IgD-negative memory B cell (primary cell): ENCODE data around the gene PSPN. TPM values are rescaled to one million over a fixed set of nuclear protein-coding genes. Genes with fewer than 3 reads are reported as not detected.
"Not testable (repeated sequence)": the region's sequence is repeated elsewhere in the genome, so short reads cannot be mapped to it uniquely, and the experiment has no call there.

Experiments used
- H3K27ac Mint-ChIP-seq, 3 donors: one replicate each; pipeline ENCODE4 v1.8.0; 2020 to 2022; ENCODE audit warnings: mild to moderate bottlenecking in 3 of 3, mixed read lengths in 3 of 3, moderate library complexity in 1 of 3
- H3K27me3 Mint-ChIP-seq: one replicate; pipeline ENCODE4 v1.8.0; 2021; ENCODE audit warnings: mixed read lengths
- H3K36me3 Mint-ChIP-seq: one replicate; pipeline ENCODE4 v1.8.0; 2020; ENCODE audit warnings: mild to moderate bottlenecking, mixed read lengths
- H3K4me1 Mint-ChIP-seq, 3 donors: one replicate each; pipeline ENCODE4 v1.8.0; 2020 to 2022; ENCODE audit warnings: mixed read lengths in 3 of 3, mild to moderate bottlenecking in 1 of 3
- H3K4me3 Mint-ChIP-seq, 4 donors: one replicate each; pipeline ENCODE4 v1.8.0; 2020 to 2022; ENCODE audit warnings: mild to moderate bottlenecking in 4 of 4, mixed read lengths in 4 of 4, moderate library complexity in 3 of 4
- H3K9me3 Mint-ChIP-seq, 3 donors: one replicate each; pipeline ENCODE4 v1.8.0; 2020 to 2021; ENCODE audit warnings: mixed read lengths in 3 of 3, mild to moderate bottlenecking in 1 of 3
- polyA plus RNA-seq: library from polyadenylated mRNA; unstranded; fragments of 300-500 nt; fragmentation: Illumina TruSeq; gene quantifications from one replicate; pipeline ENCODE4 v1.2.3, GENCODE V29; 2021

The PSPN gene
- polyA plus RNA-seq, 1 donor from 2014 or later = 0.65 TPM

GRCh38 chr19:6413721-6414643, 38.2 kb upstream of the PSPN start:
- H3K9me3 Mint-ChIP-seq = no peaks in the 10 kb centered on the region

GRCh38 chr19:6413291-6413690, 37.6 kb upstream of the PSPN start:
- Mint-ChIP-seq H3K4me1 (no peaks in the 10 kb centered on the region), H3K27ac (no peak overlapping the region), H3K4me3 (no peak overlapping the region), H3K9me3 (no peaks in the 10 kb centered on the region), H3K27me3 (no peaks in the 10 kb centered on the region), H3K36me3 (no peaks in the 10 kb centered on the region)

More at GRCh38 chr19:6413721-6414643, 38.2 kb upstream of the PSPN start:
- H3K4me1 Mint-ChIP-seq = no peaks in the 10 kb centered on the region
- peak overlapping the region in 1 of 3 donors; percentile 12 for H3K27ac Mint-ChIP-seq
- no peak overlapping the region for H3K4me3 Mint-ChIP-seq
- H3K36me3 Mint-ChIP-seq = no peaks in the 10 kb centered on the region
- no peaks in the 10 kb centered on the region for H3K27me3 Mint-ChIP-seq

GRCh38 chr19:6412447-6413091, 36.8 kb upstream of the PSPN start:
- Mint-ChIP-seq H3K27ac (no peak overlapping the region), H3K36me3 (no peaks in the 10 kb centered on the region), H3K9me3 (no peaks in the 10 kb centered on the region), H3K4me1 (no peaks in the 10 kb centered on the region), H3K27me3 (no peaks in the 10 kb centered on the region), H3K4me3 (no peak overlapping the region)

DNA sequence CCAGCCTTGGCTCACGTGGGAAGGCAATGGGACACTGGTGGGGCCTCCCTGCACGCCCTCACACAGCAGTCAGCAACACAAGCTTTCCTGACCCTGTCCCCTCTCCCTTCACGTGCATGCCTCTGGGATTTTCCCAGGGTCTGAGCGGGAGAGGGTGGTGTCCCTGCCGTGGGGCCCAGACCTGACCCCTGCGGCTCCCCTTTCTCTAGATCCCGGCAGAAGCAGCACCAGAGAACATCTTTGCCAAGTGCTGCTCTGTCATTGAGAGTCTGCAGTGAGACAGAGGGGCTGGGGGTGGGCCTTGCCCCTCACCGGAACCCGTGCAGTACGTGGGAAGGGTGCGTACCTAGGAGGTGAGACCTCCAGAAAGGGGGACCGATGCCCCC, 36.3 kb upstream of the PSPN start:
- Mint-ChIP-seq H3K9me3 (no peaks in the 10 kb centered on the region), H3K27ac (no peak overlapping the region)

GRCh38 chr19:6409346-6409745, 33.6 kb upstream of the PSPN start:
- Mint-ChIP-seq H3K9me3 (no peaks in the 10 kb centered on the region), H3K4me1 (no peaks in the 10 kb centered on the region), H3K27ac (no peak overlapping the region), H3K36me3 (no peaks in the 10 kb centered on the region), H3K27me3 (no peaks in the 10 kb centered on the region), H3K4me3 (no peak overlapping the region)

More for the DNA sequence above, 36.3 kb upstream of the PSPN start:
- H3K27me3 Mint-ChIP-seq = no peaks in the 10 kb centered on the region
- H3K36me3 Mint-ChIP-seq = no peaks in the 10 kb centered on the region
- no peak overlapping the region for H3K4me3 Mint-ChIP-seq
- H3K4me1 Mint-ChIP-seq = no peaks in the 10 kb centered on the region

- Mint-ChIP-seq H3K27me3 (no peaks in the 10 kb centered on the region), H3K9me3 (no peaks in the 10 kb centered on the region), H3K36me3 (no peaks in the 10 kb centered on the region), H3K27ac (no peak overlapping the region), H3K4me3 (no peak overlapping the region), H3K4me1 (peaks cover 0 to 6% (median 2%) of the 10 kb centered on the region in 3 donors)
These were observed 30.7 kb upstream of the PSPN start for GRCh38 chr19:6406401-6406800.

GRCh38 chr19:6402837-6403608, 27.3 kb upstream of the PSPN start:
- H3K9me3 Mint-ChIP-seq = no peaks in the 10 kb centered on the region
- H3K4me1 Mint-ChIP-seq = peaks cover 0 to 6% (median 2%) of the 10 kb centered on the region in 3 donors
- H3K27me3 Mint-ChIP-seq = peaks cover 2% of the 10 kb centered on the region
- H3K36me3 Mint-ChIP-seq = no peaks in the 10 kb centered on the region
- no peak overlapping the region for H3K27ac Mint-ChIP-seq
- H3K4me3 Mint-ChIP-seq = no peak overlapping the region

- H3K27ac Mint-ChIP-seq = no peak overlapping the region
- no peaks in the 10 kb centered on the region for H3K9me3 Mint-ChIP-seq
- peaks cover 2% of the 10 kb centered on the region for H3K27me3 Mint-ChIP-seq
- H3K36me3 Mint-ChIP-seq = no peaks in the 10 kb centered on the region
- H3K4me1 Mint-ChIP-seq = peaks cover 0 to 6% (median 2%) of the 10 kb centered on the region in 3 donors
- H3K4me3 Mint-ChIP-seq = no peak overlapping the region
These were observed 26.3 kb upstream of the PSPN start for GRCh38 chr19:6402058-6402457.

GRCh38 chr19:6400062-6400944, 24.6 kb upstream of the PSPN start:
- Mint-ChIP-seq H3K27ac (peak overlapping the region in 1 of 3 donors; percentile 21), H3K4me3 (peak overlapping the region in 1 of 4 donors; percentile 72)
- not testable (repeated sequence) for H3K27me3 Mint-ChIP-seq, H3K36me3 Mint-ChIP-seq, H3K4me1 Mint-ChIP-seq, H3K9me3 Mint-ChIP-seq

DNA sequence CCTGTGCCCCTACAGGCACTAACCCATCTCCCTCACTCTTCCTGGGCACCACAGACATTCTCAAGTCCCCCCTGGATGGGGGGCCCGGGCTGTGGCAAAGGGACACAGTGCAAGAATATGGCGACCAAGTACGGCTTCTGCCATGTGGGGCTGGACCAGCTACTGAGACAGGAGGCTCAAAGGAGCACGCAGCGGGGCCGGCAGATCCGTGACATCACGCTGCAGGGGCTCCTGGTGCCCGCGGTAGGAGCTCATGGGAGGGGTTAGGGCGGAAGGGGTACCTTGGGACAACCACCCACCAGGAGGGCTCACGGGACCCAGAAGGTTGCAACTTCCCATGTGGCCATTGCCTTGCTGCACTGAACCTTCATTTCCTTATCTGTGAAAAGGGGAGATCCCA, 20.6 kb upstream of the PSPN start:
- Mint-ChIP-seq H3K4me3 (no peak overlapping the region), H3K27ac (no peak overlapping the region), H3K27me3 (peaks cover 2% of the 10 kb centered on the region), H3K4me1 (peaks cover 11 to 17% (median 14%) of the 10 kb centered on the region in 3 donors), H3K9me3 (no peaks in the 10 kb centered on the region), H3K36me3 (peaks cover 1% of the 10 kb centered on the region)

DNA sequence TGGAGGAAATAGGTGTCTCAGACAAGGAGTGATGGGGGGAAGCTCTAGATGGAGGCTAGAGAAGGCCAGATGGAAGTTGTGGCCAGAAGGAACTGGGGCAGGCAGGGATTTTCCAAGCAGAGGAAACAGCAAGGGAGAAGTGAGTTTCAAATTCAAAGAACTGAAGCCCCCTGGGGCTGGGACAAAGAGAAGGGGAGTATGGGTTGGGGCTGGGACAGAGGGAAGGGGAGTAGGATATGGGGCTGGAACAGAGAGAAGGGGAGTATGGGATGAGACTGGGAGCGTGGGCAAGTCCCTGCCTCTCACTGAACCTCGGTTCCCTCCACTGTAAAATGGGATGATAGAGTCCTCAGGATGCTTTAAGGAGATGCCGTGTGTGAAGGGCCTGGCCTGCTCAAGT, 19.1 kb upstream of the PSPN start:
- peaks cover 14 to 22% (median 16%) of the 10 kb centered on the region in 3 donors for H3K4me1 Mint-ChIP-seq
- H3K27ac Mint-ChIP-seq = peak overlapping the region in 1 of 3 donors; percentile 100
- no peaks in the 10 kb centered on the region for H3K9me3 Mint-ChIP-seq
- H3K4me3 Mint-ChIP-seq = peak overlapping the region in 3 of 4 donors; percentile 13 to 100 (median 71)
- H3K36me3 Mint-ChIP-seq = peaks cover 5% of the 10 kb centered on the region
- H3K27me3 Mint-ChIP-seq = peaks cover 2% of the 10 kb centered on the region

DNA sequence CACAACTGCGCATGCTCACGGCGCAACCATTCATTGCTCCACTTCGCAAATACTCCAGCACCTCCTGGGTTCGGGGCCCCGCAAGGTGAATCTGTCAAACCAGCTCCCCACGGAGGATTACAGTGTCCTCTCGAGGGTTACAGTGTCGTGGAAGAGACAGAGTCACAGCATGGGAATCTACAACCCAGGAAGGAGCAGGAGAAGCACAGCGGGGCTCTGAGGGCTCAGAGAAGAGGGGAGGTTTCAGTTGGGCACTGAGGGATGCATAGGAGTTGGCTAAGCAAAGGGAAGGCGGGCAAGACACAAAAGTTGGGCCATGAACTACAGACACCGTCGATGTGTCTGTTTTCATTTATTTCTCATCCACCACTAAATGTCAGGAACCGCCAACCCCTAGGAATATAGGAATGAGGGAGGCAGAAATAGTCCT, 18.3 kb upstream of the PSPN start:
- H3K27ac Mint-ChIP-seq = peak overlapping the region; percentile 97 to 100 (median 99)
- no peaks in the 10 kb centered on the region for H3K27me3 Mint-ChIP-seq
- H3K4me3 Mint-ChIP-seq = peak overlapping the region; percentile 95 to 100 (median 98)
- no peaks in the 10 kb centered on the region for H3K9me3 Mint-ChIP-seq
- H3K36me3 Mint-ChIP-seq = peaks cover 5% of the 10 kb centered on the region
- peaks cover 14 to 22% (median 16%) of the 10 kb centered on the region in 3 donors for H3K4me1 Mint-ChIP-seq

DNA sequence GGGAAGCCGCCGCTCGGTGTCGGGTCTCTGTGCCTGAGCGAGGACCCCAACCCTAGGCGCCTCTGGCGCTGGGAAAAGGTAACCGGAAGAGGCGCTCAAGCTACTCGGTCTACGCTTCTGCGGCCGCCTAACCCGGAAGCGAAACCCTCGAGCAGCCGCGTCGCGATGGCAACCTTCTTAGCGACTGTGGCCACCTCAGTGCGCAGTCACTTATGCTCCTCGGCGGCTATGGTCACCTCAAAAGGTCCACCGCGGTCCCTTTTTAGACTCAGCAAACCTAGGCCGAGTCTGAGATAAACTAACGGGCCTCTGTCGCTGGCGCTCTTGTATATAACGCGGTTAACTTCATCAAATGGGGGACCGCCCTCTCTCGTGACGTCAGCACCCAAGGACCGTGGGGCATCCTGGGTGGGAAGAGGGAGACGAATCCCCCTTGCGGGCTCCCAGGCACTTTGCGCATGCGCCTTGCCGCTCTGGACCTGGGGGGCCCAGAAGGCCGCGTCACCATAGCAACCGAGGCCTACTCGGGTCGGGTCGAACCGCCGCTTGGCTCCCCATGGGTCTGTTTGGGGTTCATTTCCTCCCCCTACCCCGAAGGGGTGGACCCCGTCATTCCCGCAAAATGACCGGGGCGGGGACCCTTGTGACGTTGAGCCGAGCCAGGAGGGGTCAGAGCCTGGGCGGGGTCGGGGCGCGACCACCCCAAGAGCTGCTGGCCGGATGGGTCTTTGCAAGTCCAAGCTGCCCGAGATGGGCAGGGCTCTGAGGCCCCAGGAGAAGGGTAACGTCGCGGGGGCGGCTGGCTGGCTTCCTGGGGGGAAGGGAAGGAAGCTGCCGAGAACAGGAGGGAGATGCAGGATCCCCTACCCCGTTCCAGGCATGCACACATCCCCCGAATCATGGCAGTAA, 17.6 kb upstream of the PSPN start, which contains the start of gene GTF2F1:
Gene GTF2F1 (minus strand): TSS at position 91 of the 909 bp plus-strand sequence. CDS start 169 bp downstream, outside the sequence.
- no peaks in the 10 kb centered on the region for H3K27me3 Mint-ChIP-seq
- peak within 1 kb of the TSS; percentile 97 to 100 (median 99) for H3K27ac Mint-ChIP-seq
- peaks cover 14 to 22% (median 16%) of the 10 kb centered on the region in 3 donors for H3K4me1 Mint-ChIP-seq
- peaks cover 6% of the 10 kb centered on the region for H3K36me3 Mint-ChIP-seq
- no peaks in the 10 kb centered on the region for H3K9me3 Mint-ChIP-seq
- peak within 1 kb of the TSS; percentile 95 to 100 (median 98) for H3K4me3 Mint-ChIP-seq
